HepG2 (cell line): ENCODE data around the gene PEA15. TPM values are rescaled to one million over a fixed set of nuclear protein-coding genes. Genes with fewer than 3 reads are reported as not detected.

Experiments used
- AGO2 ChIP-seq: fragments of 200-400 bp; formaldehyde crosslinking; optimal IDR thresholded peaks from 2 replicates; pipeline ENCODE3; 2017; ENCODE audit warnings: mild to moderate bottlenecking, low read depth, low read length, moderate library complexity
- AHDC1 ChIP-seq: sonication (generic); formaldehyde crosslinking; IDR thresholded peaks from 2 replicates; pipeline ENCODE4 v1.5.1; 2020; ENCODE audit warnings: mild to moderate bottlenecking, missing genetic modification reagents, borderline replicate concordance
- ELF3 ChIP-seq: IDR thresholded peaks from 2 replicates; pipeline ENCODE4 v1.6.1; 2016; ENCODE audit warnings: missing genetic modification reagents, missing compliant biosample characterization
- FIP1L1 ChIP-seq: fragments of 200-400 bp; formaldehyde crosslinking; IDR thresholded peaks from 2 replicates; pipeline ENCODE4 v1.6.1; 2018; ENCODE audit warnings: low read depth, mild to moderate bottlenecking, low read length, moderate library complexity, borderline replicate concordance; ENCODE audit not compliant: insufficient read depth
- PRMT3 ChIP-seq: sonication (generic); formaldehyde crosslinking; IDR thresholded peaks from 2 replicates; pipeline ENCODE4 v1.8.1; 2022; ENCODE audit warnings: low read depth, mild to moderate bottlenecking, moderate library complexity, missing genetic modification reagents, borderline replicate concordance
- SKI ChIP-seq: fragments of 450-650 bp; IDR thresholded peaks from one replicate; pipeline ENCODE4 v1.6.1; 2018; ENCODE audit warnings: mild to moderate bottlenecking; ENCODE audit not compliant: partially characterized antibody
- SMC3 ChIP-seq: IDR thresholded peaks from 2 replicates; pipeline ENCODE4 v1.6.1; 2011; ENCODE audit warnings: low read length, improper control_type of control experiment
- TBX3 ChIP-seq: fragments of 450-650 bp; IDR thresholded peaks from 2 replicates; pipeline ENCODE4 v1.6.1; 2017; ENCODE audit warnings: antibody characterized with exemption, mild to moderate bottlenecking, inconsistent platforms, borderline replicate concordance
- XBP1 ChIP-seq: sonication (generic); formaldehyde crosslinking; IDR thresholded peaks from 2 replicates; pipeline ENCODE4 v1.5.0; 2020; ENCODE audit warnings: missing genetic modification reagents
- ZFP36L2 ChIP-seq: sonication (generic); formaldehyde crosslinking; IDR thresholded peaks from 2 replicates; pipeline ENCODE4 v1.4.0; 2020; ENCODE audit warnings: missing genetic modification reagents
- ZNF121 ChIP-seq: sonication (generic); formaldehyde crosslinking; IDR thresholded peaks from 2 replicates; pipeline ENCODE4 v1.5.0; 2020; ENCODE audit warnings: mild to moderate bottlenecking, missing genetic modification reagents
- ZNF276 ChIP-seq: sonication (generic); formaldehyde crosslinking; IDR thresholded peaks from 2 replicates; pipeline ENCODE4 v1.4.0; 2020; ENCODE audit warnings: mild to moderate bottlenecking, low read depth, missing genetic modification reagents
- ZNF343 ChIP-seq: sonication (generic); formaldehyde crosslinking; IDR thresholded peaks from 2 replicates; pipeline ENCODE4 v1.4.0; 2020; ENCODE audit warnings: mild to moderate bottlenecking, missing genetic modification reagents
- polyA plus RNA-seq, 8 experiments: library from polyadenylated mRNA; depleted of rRNA in 3 of 8; stranded (reverse) in 7 of 8; unstranded in 1 of 8; fragments of >200 nt; fragmentation: Illumina TruSeq in 4 of 8; extraction: Trizol in 4 of 8; gene quantifications; 2 replicates each; pipeline versions ENCODE4 v1.2.1 to v1.2.3, GENCODE V29; 2011 to 2016; ENCODE audit warnings: low read depth in 4 of 8, missing spikeins in 1 of 8, mixed read lengths in 1 of 8; ENCODE audit not compliant: insufficient read depth in 1 of 8
- total RNA-seq, 5 experiments: library from RNA; depleted of rRNA; stranded (reverse); fragments of >200 nt; fragmentation: Illumina TruSeq; extraction: Trizol; gene quantifications; 2 replicates each; pipeline ENCODE4 v1.2.3, GENCODE V29; 2016; ENCODE audit warnings: low read depth in 1 of 5
- TF ChIP-seq, protein P1 (sequence below): sonication (generic); formaldehyde crosslinking; IDR thresholded peaks from 2 replicates; pipeline ENCODE4 v1.4.0; 2020; ENCODE audit warnings: missing genetic modification reagents

PEA15 gene
- total and polyA plus RNA-seq, 2 of the 13 experiments (the other 11 are each of a cell fraction or from before 2014, with no cell fraction given) = 12.1 to 35.2 TPM

- TF ChIP-seq, protein P1, sequence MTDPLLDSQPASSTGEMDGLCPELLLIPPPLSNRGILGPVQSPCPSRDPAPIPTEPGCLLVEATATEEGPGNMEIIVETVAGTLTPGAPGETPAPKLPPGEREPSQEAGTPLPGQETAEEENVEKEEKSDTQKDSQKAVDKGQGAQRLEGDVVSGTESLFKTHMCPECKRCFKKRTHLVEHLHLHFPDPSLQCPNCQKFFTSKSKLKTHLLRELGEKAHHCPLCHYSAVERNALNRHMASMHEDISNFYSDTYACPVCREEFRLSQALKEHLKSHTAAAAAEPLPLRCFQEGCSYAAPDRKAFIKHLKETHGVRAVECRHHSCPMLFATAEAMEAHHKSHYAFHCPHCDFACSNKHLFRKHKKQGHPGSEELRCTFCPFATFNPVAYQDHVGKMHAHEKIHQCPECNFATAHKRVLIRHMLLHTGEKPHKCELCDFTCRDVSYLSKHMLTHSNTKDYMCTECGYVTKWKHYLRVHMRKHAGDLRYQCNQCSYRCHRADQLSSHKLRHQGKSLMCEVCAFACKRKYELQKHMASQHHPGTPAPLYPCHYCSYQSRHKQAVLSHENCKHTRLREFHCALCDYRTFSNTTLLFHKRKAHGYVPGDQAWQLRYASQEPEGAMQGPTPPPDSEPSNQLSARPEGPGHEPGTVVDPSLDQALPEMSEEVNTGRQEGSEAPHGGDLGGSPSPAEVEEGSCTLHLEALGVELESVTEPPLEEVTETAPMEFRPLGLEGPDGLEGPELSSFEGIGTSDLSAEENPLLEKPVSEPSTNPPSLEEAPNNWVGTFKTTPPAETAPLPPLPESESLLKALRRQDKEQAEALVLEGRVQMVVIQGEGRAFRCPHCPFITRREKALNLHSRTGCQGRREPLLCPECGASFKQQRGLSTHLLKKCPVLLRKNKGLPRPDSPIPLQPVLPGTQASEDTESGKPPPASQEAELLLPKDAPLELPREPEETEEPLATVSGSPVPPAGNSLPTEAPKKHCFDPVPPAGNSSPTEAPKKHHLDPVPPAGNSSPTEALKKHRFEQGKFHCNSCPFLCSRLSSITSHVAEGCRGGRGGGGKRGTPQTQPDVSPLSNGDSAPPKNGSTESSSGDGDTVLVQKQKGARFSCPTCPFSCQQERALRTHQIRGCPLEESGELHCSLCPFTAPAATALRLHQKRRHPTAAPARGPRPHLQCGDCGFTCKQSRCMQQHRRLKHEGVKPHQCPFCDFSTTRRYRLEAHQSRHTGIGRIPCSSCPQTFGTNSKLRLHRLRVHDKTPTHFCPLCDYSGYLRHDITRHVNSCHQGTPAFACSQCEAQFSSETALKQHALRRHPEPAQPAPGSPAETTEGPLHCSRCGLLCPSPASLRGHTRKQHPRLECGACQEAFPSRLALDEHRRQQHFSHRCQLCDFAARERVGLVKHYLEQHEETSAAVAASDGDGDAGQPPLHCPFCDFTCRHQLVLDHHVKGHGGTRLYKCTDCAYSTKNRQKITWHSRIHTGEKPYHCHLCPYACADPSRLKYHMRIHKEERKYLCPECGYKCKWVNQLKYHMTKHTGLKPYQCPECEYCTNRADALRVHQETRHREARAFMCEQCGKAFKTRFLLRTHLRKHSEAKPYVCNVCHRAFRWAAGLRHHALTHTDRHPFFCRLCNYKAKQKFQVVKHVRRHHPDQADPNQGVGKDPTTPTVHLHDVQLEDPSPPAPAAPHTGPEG (CRISPR knock-in tag) = no peak; the same call in 1 of the 2 replicates
- TF ChIP-seq XBP1 (no peak), FIP1L1 (no peak), PRMT3 (CRISPR knock-in tag) (no peak), ZFP36L2 (CRISPR knock-in tag) (no peak), ZNF276 (0 out of 2 replicates have a peak, but pooled peaks have one; percentile 60), AGO2 (peak; percentile 91), ZNF121 (CRISPR knock-in tag) (peak; percentile 25; the same call in 1 of the 2 replicates), TBX3 (no peak), SMC3 (no peak), AHDC1 (CRISPR knock-in tag) (peak; percentile 63; the same call in 1 of the 2 replicates), SKI (no peak), ZNF343 (CRISPR knock-in tag) (peak; percentile 86; the same call in 1 of the 2 replicates), ELF3 (peak; percentile 65)
Measured at GRCh38 chr1:160261893-160262794, 57.0 kb downstream of the PEA15 start, which contains the start of gene DCAF8 (continued).
